Endothelial cell of umbilical vein (primary cell): ENCODE measurements around the gene THSD4. TPM values are rescaled to one million over a fixed set of nuclear protein-coding genes. Genes with fewer than 3 reads are reported as not detected.

Experiments
- BruUV-seq: library from RNA; stranded (reverse); fragments of 400-500 nt; replicated peaks from 2 replicates; lab custom pipeline; 2021; lab: Mats Ljungman, UMichigan
- CTCF ChIA-PET: fragments of 300-600, 350-600 bp; sonication (Branson Sonifier 250); formaldehyde crosslinking; loops from one replicate; lab custom pipeline; 2021; ENCODE audit warnings: antibody characterized with exemption, inconsistent platforms; lab: Charles Lee
- POLR2A ChIA-PET: fragments of 300-600, 350-600 bp; sonication (Branson Sonifier 250); formaldehyde crosslinking; loops from one replicate; lab custom pipeline; 2021; ENCODE audit warnings: antibody characterized with exemption, inconsistent platforms; lab: Charles Lee
- DNase-seq: peaks from one replicate; pipeline ENCODE4 v3.0.0-alpha.2; 2011; ENCODE audit warnings: low read depth, low spot score
- FAIRE-seq: peaks from 2 replicates; lab custom pipeline; 2011; peaks lifted over from hg19 to GRCh38; lab: Jason Lieb, UNC
- H2AFZ ChIP-seq: 2 replicates; pipeline ENCODE4 v1.6.0; 2012; ENCODE audit warnings: low read depth, low read length, control low read depth, inconsistent platforms
- H3K27ac ChIP-seq: 2 replicates; pipeline ENCODE4 v1.5.1; 2011; ENCODE audit warnings: low read depth, mild to moderate bottlenecking, control low read depth, low read length, moderate library complexity; ENCODE audit not compliant: insufficient read depth
- H3K27me3 ChIP-seq, 2 experiments: 2 replicates each; pipeline versions ENCODE4 v1.6.0 to v1.6.1; 2011; ENCODE audit warnings: low read length in 2 of 2, mixed read lengths in 1 of 2; ENCODE audit not compliant: control insufficient read depth in 2 of 2, insufficient read depth in 2 of 2
- H3K36me3 ChIP-seq, 2 experiments: 2 replicates in 1 of 2; 3 replicates in 1 of 2; pipeline ENCODE4 v1.5.1; 2011; ENCODE audit warnings: low read length in 2 of 2, mild to moderate bottlenecking in 1 of 2, moderate library complexity in 1 of 2; ENCODE audit not compliant: control insufficient read depth in 2 of 2, insufficient read depth in 2 of 2; ENCODE audit errors: extremely low read depth in 1 of 2
- H3K4me1 ChIP-seq: 3 replicates; pipeline ENCODE4 v1.5.1; 2011; ENCODE audit warnings: mild to moderate bottlenecking, low read length; ENCODE audit not compliant: control insufficient read depth, insufficient read depth; ENCODE audit errors: extremely low read depth
- H3K4me2 ChIP-seq: 2 replicates; pipeline ENCODE4 v1.6.1; 2011; ENCODE audit warnings: low read length, control low read depth, mixed read lengths; ENCODE audit not compliant: insufficient read depth
- H3K4me3 ChIP-seq, 3 experiments: fragments of 200-600 bp in 1 of 3; sonication (generic), shearing (Covaris generic) in 1 of 3; replicated peaks in 1 of 3; 2 replicates each; pipeline ENCODE4 v1.5.1; 2011 to 2016; ENCODE audit warnings: control low read depth in 3 of 3, low read length in 3 of 3, mild to moderate bottlenecking in 2 of 3, inconsistent platforms in 1 of 3, low read depth in 1 of 3, moderate library complexity in 1 of 3; ENCODE audit not compliant: insufficient read depth in 1 of 3
- H3K79me2 ChIP-seq: 2 replicates; pipeline ENCODE4 v1.6.0; 2012; ENCODE audit warnings: low read length, inconsistent platforms; ENCODE audit not compliant: control insufficient read depth, insufficient read depth
- H3K9ac ChIP-seq: replicated peaks from 2 replicates; pipeline ENCODE3; 2011; ENCODE audit warnings: low read length, control low read depth; ENCODE audit not compliant: insufficient read depth; ENCODE audit errors: extremely low read depth
- H3K9me1 ChIP-seq: replicated peaks from 3 replicates; pipeline ENCODE4 v1.6.0; 2011; ENCODE audit warnings: mild to moderate bottlenecking, low read length; ENCODE audit not compliant: control insufficient read depth, insufficient read depth; ENCODE audit errors: extremely low read depth
- H3K9me3 ChIP-seq: replicated peaks from 2 replicates; pipeline ENCODE4 v1.5.1; 2012; ENCODE audit warnings: low read length, inconsistent platforms; ENCODE audit not compliant: control insufficient read depth, insufficient read depth
- H4K20me1 ChIP-seq: replicated peaks from 2 replicates; pipeline ENCODE3; 2011; ENCODE audit warnings: mild to moderate bottlenecking, low read length; ENCODE audit not compliant: control insufficient read depth, insufficient read depth; ENCODE audit errors: extremely low read depth
- EZH2 ChIP-seq: IDR thresholded peaks from 2 replicates; pipeline ENCODE4 v1.6.1; 2012; ENCODE audit warnings: borderline replicate concordance, low read depth, mild to moderate bottlenecking, moderate library complexity, low read length, inconsistent platforms; ENCODE audit not compliant: severe bottlenecking
- FOS ChIP-seq: IDR thresholded peaks from 2 replicates; pipeline ENCODE4 v1.6.1; 2011; ENCODE audit warnings: mild to moderate bottlenecking, low read length, moderate library complexity, borderline replicate concordance; ENCODE audit not compliant: insufficient read depth
- GATA2 ChIP-seq: IDR thresholded peaks from 2 replicates; pipeline ENCODE4 v1.7.0; 2011; ENCODE audit warnings: low read depth, mild to moderate bottlenecking, moderate library complexity, mixed read lengths, low read length; ENCODE audit not compliant: insufficient read length, insufficient read depth
- JUN ChIP-seq: IDR thresholded peaks from 2 replicates; pipeline ENCODE4 v1.6.1; 2011; ENCODE audit warnings: borderline replicate concordance, low read depth; ENCODE audit not compliant: insufficient read length, insufficient read depth
- MYC ChIP-seq: IDR thresholded peaks from one replicate; pipeline ENCODE4 v1.6.1; 2011; ENCODE audit warnings: mild to moderate bottlenecking, low read depth, low read length
- POLR2A ChIP-seq: IDR thresholded peaks from 2 replicates; pipeline ENCODE4 v1.6.1; 2012; ENCODE audit warnings: low read depth, mild to moderate bottlenecking, control low read depth, low read length
- POLR2AphosphoS5 ChIP-seq: IDR thresholded peaks from 2 replicates; pipeline ENCODE4 v1.6.1; 2012; ENCODE audit warnings: low read depth, mild to moderate bottlenecking, control low read depth, low read length, moderate library complexity; ENCODE audit not compliant: insufficient read depth
- dilution Hi-C: fragments of 300-500 bp; cut with MboI; formaldehyde crosslinking; loops from one replicate; pipeline ENCODE4 v1.15.0; 2019; ENCODE audit warnings: low sequenced_read_pairs; ENCODE audit not compliant: extremely low pct_ligation_motif_present
- intact Hi-C: fragments of 100-400 bp; cut with micrococcal nuclease; formaldehyde crosslinking; loops from one replicate; pipeline ENCODE4 v1.10.0; 2022
- polyA plus RNA-seq, 4 experiments: library from polyadenylated mRNA; depleted of rRNA in 3 of 4; stranded (reverse) in 3 of 4; unstranded in 1 of 4; fragments of >200 nt; gene quantifications; 2 replicates each; pipeline versions ENCODE4 v1.2.1 to v1.2.3, GENCODE V29; 2011 to 2012; ENCODE audit warnings: missing spikeins in 1 of 4
- total RNA-seq: library from RNA; stranded (reverse); gene quantifications from 2 replicates; pipeline ENCODE4 v1.2.3, GENCODE V29; 2021
- TF ChIP-seq, protein P1 (sequence below): IDR thresholded peaks from 2 replicates; pipeline ENCODE4 v1.6.1; 2011; ENCODE audit not compliant: insufficient read depth, insufficient read length
- TF ChIP-seq, protein P2 (sequence below), 2 donors: IDR thresholded peaks; 1 replicate in 1 of 2; 2 replicates in 1 of 2; pipeline ENCODE4 v1.5.1; 2011; ENCODE audit warnings: low read length in 2 of 2, mild to moderate bottlenecking in 2 of 2, moderate library complexity in 2 of 2, control low read depth in 1 of 2, inconsistent platforms in 1 of 2, low read depth in 1 of 2; ENCODE audit not compliant: insufficient read depth in 1 of 2; ENCODE audit errors: extremely low read depth in 1 of 2

The THSD4 gene
- total and polyA plus RNA-seq, 2 donors (not counting 3 experiments of a cell fraction or from before 2014, with no cell fraction given), result 9.9 to 25.4 TPM

DNA sequence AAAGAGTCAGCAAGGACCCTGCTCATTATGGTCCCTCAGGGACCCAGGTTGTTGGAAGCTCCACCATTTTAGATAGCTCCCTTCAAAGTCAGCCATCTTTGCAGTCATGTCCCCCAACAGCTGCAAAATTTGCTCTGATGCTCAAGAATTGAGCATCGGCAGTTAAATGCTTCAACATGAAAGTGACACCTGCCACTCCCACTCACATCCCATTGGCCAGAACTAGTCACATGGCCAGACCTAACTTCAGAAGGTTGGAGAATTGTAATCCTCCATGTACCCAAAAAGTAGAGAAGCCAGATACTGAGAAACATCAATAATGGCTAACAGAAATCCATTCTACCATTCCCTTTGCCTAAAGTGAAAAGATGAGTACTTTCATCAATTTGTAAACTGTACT, 523.6 kb downstream of the THSD4 start:
- Histone ChIP-seq H3K36me3 (no peaks in the 10 kb centered on the region), H3K79me2 (no peaks in the 10 kb centered on the region), H3K4me3 (no peak overlapping the region), H3K9ac (no peak overlapping the region), H3K27ac (no peak overlapping the region), H3K4me1 (peaks cover 9% of the 10 kb centered on the region), H3K9me1 (no peaks in the 10 kb centered on the region), H3K9me3 (no peaks in the 10 kb centered on the region), H3K4me2 (no peak overlapping the region), H3K27me3 (no peaks in the 10 kb centered on the region), H4K20me1 (no peaks in the 10 kb centered on the region), H2AFZ (no peak overlapping the region)
- dilution Hi-C loops, result no loop called here
- intact Hi-C loops, result no loop called here
- TF ChIP-seq, protein P1, sequence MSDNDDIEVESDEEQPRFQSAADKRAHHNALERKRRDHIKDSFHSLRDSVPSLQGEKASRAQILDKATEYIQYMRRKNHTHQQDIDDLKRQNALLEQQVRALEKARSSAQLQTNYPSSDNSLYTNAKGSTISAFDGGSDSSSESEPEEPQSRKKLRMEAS, result no peak
- TF ChIP-seq, protein P2, sequence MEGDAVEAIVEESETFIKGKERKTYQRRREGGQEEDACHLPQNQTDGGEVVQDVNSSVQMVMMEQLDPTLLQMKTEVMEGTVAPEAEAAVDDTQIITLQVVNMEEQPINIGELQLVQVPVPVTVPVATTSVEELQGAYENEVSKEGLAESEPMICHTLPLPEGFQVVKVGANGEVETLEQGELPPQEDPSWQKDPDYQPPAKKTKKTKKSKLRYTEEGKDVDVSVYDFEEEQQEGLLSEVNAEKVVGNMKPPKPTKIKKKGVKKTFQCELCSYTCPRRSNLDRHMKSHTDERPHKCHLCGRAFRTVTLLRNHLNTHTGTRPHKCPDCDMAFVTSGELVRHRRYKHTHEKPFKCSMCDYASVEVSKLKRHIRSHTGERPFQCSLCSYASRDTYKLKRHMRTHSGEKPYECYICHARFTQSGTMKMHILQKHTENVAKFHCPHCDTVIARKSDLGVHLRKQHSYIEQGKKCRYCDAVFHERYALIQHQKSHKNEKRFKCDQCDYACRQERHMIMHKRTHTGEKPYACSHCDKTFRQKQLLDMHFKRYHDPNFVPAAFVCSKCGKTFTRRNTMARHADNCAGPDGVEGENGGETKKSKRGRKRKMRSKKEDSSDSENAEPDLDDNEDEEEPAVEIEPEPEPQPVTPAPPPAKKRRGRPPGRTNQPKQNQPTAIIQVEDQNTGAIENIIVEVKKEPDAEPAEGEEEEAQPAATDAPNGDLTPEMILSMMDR (IDR thresholded peaks at IDR 0.05; ENCODE audit: extremely low read depth in 1 of 2, insufficient read depth in 1 of 2, low read depth in 1 of 2, low read length in 2 of 2), result no peak
- no peak for TF ChIP-seq POLR2AphosphoS5
- no peak for TF ChIP-seq MYC
- TF ChIP-seq GATA2, result no peak
- TF ChIP-seq FOS, result no peak
- no peak for TF ChIP-seq EZH2
- TF ChIP-seq POLR2A, result no peak
- no peak for TF ChIP-seq JUN
- DNase-seq, result no peak
- POLR2A ChIA-PET, result no interaction called here
- CTCF ChIA-PET, result interaction anchor here (1.8 kb wide), 1 partner anchor 12 kb away, joined by 5 read pairs; no protein-coding TSS in a partner anchor
- BruUV-seq, result no TSS peak
- FAIRE-seq, result no peak
